HCT116 (cell line): ENCODE results near the gene NT5C1B. TPM values are rescaled to one million over a fixed set of nuclear protein-coding genes. Genes with fewer than 3 reads are reported as not detected.

Source experiments
- ATAC-seq: fragments of 200-7000 bp; cut with Tn5 transposase; 2 replicates; pipeline ENCODE4 v1.9.1; 2020; ENCODE audit warnings: mild to moderate bottlenecking, moderate library complexity
- BruUV-seq: library from RNA; stranded (reverse); fragments of 400-500 nt; replicated peaks from 2 replicates; lab custom pipeline; 2021; lab: Mats Ljungman, UMichigan
- CTCF ChIA-PET: fragments of 300-600 bp; sonication (Branson Sonifier 250); formaldehyde crosslinking; loops from one replicate; lab custom pipeline; 2021; ENCODE audit warnings: antibody characterized with exemption; lab: Charles Lee
- POLR2A ChIA-PET: fragments of 300-600, 350-600 bp; sonication (Branson Sonifier 250); formaldehyde crosslinking; loops from one replicate; lab custom pipeline; 2021; ENCODE audit warnings: antibody characterized with exemption; lab: Charles Lee
- RAD21 ChIA-PET, 2 experiments: fragments of 300-600 bp; sonication (Branson Sonifier 250); formaldehyde crosslinking; loops; one replicate each; lab custom pipeline; 2023; ENCODE audit warnings: low total read pairs in 2 of 2; ENCODE audit not compliant: uncharacterized antibody in 2 of 2, unreplicated experiment in 2 of 2, low non-redundant PET in 1 of 2; lab: Charles Lee
- DNase-seq: peaks from one replicate; pipeline ENCODE4 v3.0.0-alpha.2; 2010; ENCODE audit warnings: low read depth, low spot score
- H2AFZ ChIP-seq: fragments of 200-600 bp; shearing (Covaris generic), sonication (generic); 2 replicates; pipeline ENCODE4 v1.6.1; 2017; ENCODE audit warnings: low read depth, mixed run types, mixed read lengths, antibody characterized with exemption, low read length; ENCODE audit not compliant: poor library complexity, severe bottlenecking
- H3K27ac ChIP-seq: 2 replicates; pipeline ENCODE4 v1.5.1; 2012; ENCODE audit warnings: low read depth, low read length
- H3K27me3 ChIP-seq: fragments of 200-600 bp; sonication (generic); 2 replicates; pipeline ENCODE4 v1.6.1; 2016; ENCODE audit warnings: mixed run types, low read length, mixed read lengths; ENCODE audit not compliant: insufficient read depth
- H3K36me3 ChIP-seq, 2 experiments: fragments of 200-500 bp in 1 of 2; fragments of 200-600 bp in 1 of 2; sonication (Bioruptor generic) in 1 of 2; sonication (generic) in 1 of 2; 2 replicates each; pipeline versions ENCODE4 v1.5.1 to v1.6.1; 2014 to 2016; ENCODE audit warnings: low read length in 2 of 2, inconsistent platforms in 1 of 2, mixed read lengths in 1 of 2, mixed run types in 1 of 2; ENCODE audit not compliant: insufficient read depth in 2 of 2, control insufficient read depth in 1 of 2
- H3K4me1 ChIP-seq, 2 experiments: fragments of 200-600 bp in 1 of 2; sonication (generic) in 1 of 2; 2 replicates each; pipeline versions ENCODE4 v1.5.1 to v1.6.1; 2012 to 2017; ENCODE audit warnings: low read length in 2 of 2, inconsistent platforms in 1 of 2, mild to moderate bottlenecking in 1 of 2, mixed read lengths in 1 of 2, mixed run types in 1 of 2, moderate library complexity in 1 of 2; ENCODE audit not compliant: insufficient read depth in 2 of 2, control insufficient read depth in 1 of 2
- H3K4me2 ChIP-seq: fragments of 200-600 bp; sonication (generic); 2 replicates; pipeline ENCODE4 v1.6.1; 2017; ENCODE audit warnings: mixed run types, low read length, mixed read lengths
- H3K4me3 ChIP-seq, 2 experiments: fragments of 200-600 bp in 1 of 2; sonication (generic) in 1 of 2; replicated peaks in 1 of 2; 2 replicates each; pipeline ENCODE4 v1.5.1; 2011 to 2016; ENCODE audit warnings: low read length in 2 of 2, control low read depth in 1 of 2, low read depth in 1 of 2, mild to moderate bottlenecking in 1 of 2, mixed read lengths in 1 of 2, mixed run types in 1 of 2
- H3K79me2 ChIP-seq: fragments of 200-600 bp; sonication (generic); 2 replicates; pipeline ENCODE4 v1.6.1; 2017; ENCODE audit warnings: mild to moderate bottlenecking, mixed run types, low read length, moderate library complexity, mixed read lengths; ENCODE audit not compliant: insufficient read depth
- H3K9ac ChIP-seq: fragments of 200-600 bp; sonication (generic); 2 replicates; pipeline ENCODE4 v1.6.1; 2016; ENCODE audit warnings: low read length, mixed read lengths
- H3K9me2 ChIP-seq: fragments of 200-600 bp; sonication (generic), shearing (Covaris generic); 2 replicates; pipeline ENCODE4 v1.6.1; 2017; ENCODE audit warnings: mixed run types, mild to moderate bottlenecking, moderate library complexity; ENCODE audit not compliant: insufficient read depth
- H3K9me3 ChIP-seq, 2 experiments: fragments of 200-500 bp in 1 of 2; fragments of 200-600 bp in 1 of 2; sonication (Bioruptor generic) in 1 of 2; sonication (generic) in 1 of 2; 2 replicates each; pipeline ENCODE4 v1.6.1; 2014 to 2017; ENCODE audit warnings: low read length in 2 of 2, mixed read lengths in 2 of 2, inconsistent platforms in 1 of 2, low read depth in 1 of 2, mild to moderate bottlenecking in 1 of 2, mixed run types in 1 of 2, moderate library complexity in 1 of 2; ENCODE audit not compliant: control insufficient read depth in 1 of 2, insufficient read depth in 1 of 2
- H4K20me1 ChIP-seq: fragments of 200-600 bp; sonication (generic), shearing (Covaris generic); 2 replicates; pipeline ENCODE4 v1.6.1; 2017; ENCODE audit warnings: mixed run types, mild to moderate bottlenecking, moderate library complexity; ENCODE audit not compliant: insufficient read depth
- CBX3 ChIP-seq: IDR thresholded peaks from 2 replicates; pipeline ENCODE4 v1.6.1; 2012; ENCODE audit warnings: low read depth
- ELF1 ChIP-seq: IDR thresholded peaks from 2 replicates; pipeline ENCODE4 v1.6.1; 2012; ENCODE audit warnings: low read depth, borderline replicate concordance
- EZH2 ChIP-seq: fragments of 200-600 bp; sonication (generic); IDR thresholded peaks from 2 replicates; pipeline ENCODE4 v1.6.1; 2017; ENCODE audit warnings: antibody characterized with exemption, mixed run types
- EZH2phosphoT487 ChIP-seq: fragments of 200-600 bp; IDR thresholded peaks from 2 replicates; pipeline ENCODE4 v1.6.1; 2018; ENCODE audit warnings: antibody characterized with exemption, borderline replicate concordance
- FOSL1 ChIP-seq: IDR thresholded peaks from 2 replicates; pipeline ENCODE4 v1.6.1; 2012; ENCODE audit warnings: low read depth
- JUND ChIP-seq: IDR thresholded peaks from 2 replicates; pipeline ENCODE4 v1.6.1; 2012
- POLR2A ChIP-seq: IDR thresholded peaks from 2 replicates; pipeline ENCODE4 v1.7.0; 2011; ENCODE audit warnings: borderline replicate concordance; ENCODE audit not compliant: insufficient read depth, insufficient read length; ENCODE audit errors: extremely low read depth
- POLR2AphosphoS5 ChIP-seq: IDR thresholded peaks from 2 replicates; pipeline ENCODE4 v1.6.1; 2011; ENCODE audit warnings: mild to moderate bottlenecking, low read depth, low read length, moderate library complexity
- RAD21 ChIP-seq: IDR thresholded peaks from 2 replicates; pipeline ENCODE4 v1.6.1; 2012; ENCODE audit warnings: low read depth, mild to moderate bottlenecking
- SP1 ChIP-seq: IDR thresholded peaks from 2 replicates; pipeline ENCODE4 v1.6.1; 2012; ENCODE audit warnings: low read depth
- ZFX ChIP-seq: fragments of 450-650 bp; IDR thresholded peaks from 2 replicates; pipeline ENCODE4 v1.6.1; 2017
- intact Hi-C: fragments of 100-400 bp; cut with micrococcal nuclease; formaldehyde crosslinking; loops from 2 replicates; pipeline ENCODE4 v1.10.0; 2022
- total RNA-seq: library from RNA; stranded (reverse); gene quantifications from one replicate; pipeline ENCODE4 v1.2.1, GENCODE V29; 2021; ENCODE audit not compliant: unreplicated experiment
- TF ChIP-seq, protein P1 (sequence below): IDR thresholded peaks from 2 replicates; pipeline ENCODE4 v1.6.1; 2012
- TF ChIP-seq, protein P2 (sequence below): IDR thresholded peaks from 2 replicates; pipeline ENCODE4 v1.6.1; 2012; ENCODE audit warnings: low read depth
- TF ChIP-seq, protein P3 (sequence below): IDR thresholded peaks from 2 replicates; pipeline ENCODE4 v1.6.1; 2011; ENCODE audit warnings: mild to moderate bottlenecking, low read length, moderate library complexity; ENCODE audit not compliant: insufficient replicate concordance; ENCODE audit errors: extremely low read depth
- TF ChIP-seq, protein P4 (sequence below), 3 experiments: fragments of 200-600 bp in 1 of 3; sonication (generic) in 1 of 3; IDR thresholded peaks in 2 of 3; conservative IDR thresholded peaks in 1 of 3; 2 replicates each; pipeline ENCODE4 v1.5.1; 2012 to 2017; ENCODE audit warnings: low read depth in 2 of 3, low read length in 2 of 3, antibody characterized with exemption in 1 of 3, borderline replicate concordance in 1 of 3, control low read depth in 1 of 3, mild to moderate bottlenecking in 1 of 3, mixed read lengths in 1 of 3, mixed run types in 1 of 3, moderate library complexity in 1 of 3; ENCODE audit not compliant: insufficient read depth in 1 of 3

Gene NT5C1B
- total RNA-seq, 1 experiment from 2014 or later: not detected

- DNase-seq (no peak), ATAC-seq (no peak)
- Histone ChIP-seq H2AFZ (no peak overlapping the region), H3K27me3 (no peaks in the 10 kb centered on the region), H3K4me2 (no peak overlapping the region), H3K4me1 (no peaks in the 10 kb centered on the region), H3K9me3 (no peaks in the 10 kb centered on the region), H3K4me3 (no peak overlapping the region), H3K9ac (no peak overlapping the region), H3K36me3 (no peaks in the 10 kb centered on the region), H3K9me2 (no peaks in the 10 kb centered on the region), H3K27ac (no peak overlapping the region), H4K20me1 (no peaks in the 10 kb centered on the region), H3K79me2 (no peaks in the 10 kb centered on the region)
- BruUV-seq: no TSS peak
- no peak for TF ChIP-seq SP1
- no peak for TF ChIP-seq RAD21
- no peak for TF ChIP-seq FOSL1
- no peak for TF ChIP-seq CBX3
- no peak for TF ChIP-seq EZH2phosphoT487
- intact Hi-C loops: no loop called here
- ChIA-PET RAD21 (no interaction called here), POLR2A (no interaction called here), CTCF (no interaction called here)
These were observed 45.2 kb downstream of the NT5C1B start for GRCh38 chr2:18544171-18544570.

DNA sequence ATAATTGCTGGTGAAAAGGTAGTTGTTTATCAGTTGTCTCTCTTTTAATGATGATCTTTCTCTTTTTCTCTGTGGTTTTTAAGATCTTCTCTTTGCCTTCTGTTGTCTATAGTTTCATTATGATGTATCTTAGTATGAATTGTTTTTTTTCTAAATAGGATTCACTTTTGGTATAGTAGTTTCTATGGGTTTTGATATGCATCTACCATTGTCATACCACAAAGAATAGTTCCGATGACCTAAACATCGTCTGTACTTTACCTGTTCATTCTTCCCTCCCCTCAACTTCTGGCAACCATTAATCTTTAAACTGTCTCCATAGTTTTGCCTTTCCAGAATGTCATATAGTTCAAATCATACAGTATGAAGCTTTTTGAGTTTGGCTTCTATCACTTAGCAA lies 48.5 kb downstream of the NT5C1B start:
- Histone ChIP-seq H3K9ac (no peak overlapping the region), H3K36me3 (no peaks in the 10 kb centered on the region), H3K4me2 (no peak overlapping the region), H3K27me3 (no peaks in the 10 kb centered on the region), H3K27ac (no peak overlapping the region), H2AFZ (no peak overlapping the region), H3K79me2 (no peaks in the 10 kb centered on the region), H4K20me1 (no peaks in the 10 kb centered on the region), H3K4me3 (no peak overlapping the region), H3K9me3 (no peaks in the 10 kb centered on the region), H3K9me2 (no peaks in the 10 kb centered on the region), H3K4me1 (no peaks in the 10 kb centered on the region)
- DNase-seq (no peak), ATAC-seq (no peak)
- ChIA-PET CTCF (no interaction called here), POLR2A (no interaction called here), RAD21 (no interaction called here)
- no TSS peak for BruUV-seq
- intact Hi-C loops: no loop called here
- no peak for TF ChIP-seq ELF1
- no peak for TF ChIP-seq CBX3
- TF ChIP-seq POLR2A: no peak
- no peak for TF ChIP-seq POLR2AphosphoS5
- TF ChIP-seq ZFX: no peak
- TF ChIP-seq, protein P1, sequence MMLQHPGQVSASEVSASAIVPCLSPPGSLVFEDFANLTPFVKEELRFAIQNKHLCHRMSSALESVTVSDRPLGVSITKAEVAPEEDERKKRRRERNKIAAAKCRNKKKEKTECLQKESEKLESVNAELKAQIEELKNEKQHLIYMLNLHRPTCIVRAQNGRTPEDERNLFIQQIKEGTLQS: no peak
- TF ChIP-seq, protein P2, sequence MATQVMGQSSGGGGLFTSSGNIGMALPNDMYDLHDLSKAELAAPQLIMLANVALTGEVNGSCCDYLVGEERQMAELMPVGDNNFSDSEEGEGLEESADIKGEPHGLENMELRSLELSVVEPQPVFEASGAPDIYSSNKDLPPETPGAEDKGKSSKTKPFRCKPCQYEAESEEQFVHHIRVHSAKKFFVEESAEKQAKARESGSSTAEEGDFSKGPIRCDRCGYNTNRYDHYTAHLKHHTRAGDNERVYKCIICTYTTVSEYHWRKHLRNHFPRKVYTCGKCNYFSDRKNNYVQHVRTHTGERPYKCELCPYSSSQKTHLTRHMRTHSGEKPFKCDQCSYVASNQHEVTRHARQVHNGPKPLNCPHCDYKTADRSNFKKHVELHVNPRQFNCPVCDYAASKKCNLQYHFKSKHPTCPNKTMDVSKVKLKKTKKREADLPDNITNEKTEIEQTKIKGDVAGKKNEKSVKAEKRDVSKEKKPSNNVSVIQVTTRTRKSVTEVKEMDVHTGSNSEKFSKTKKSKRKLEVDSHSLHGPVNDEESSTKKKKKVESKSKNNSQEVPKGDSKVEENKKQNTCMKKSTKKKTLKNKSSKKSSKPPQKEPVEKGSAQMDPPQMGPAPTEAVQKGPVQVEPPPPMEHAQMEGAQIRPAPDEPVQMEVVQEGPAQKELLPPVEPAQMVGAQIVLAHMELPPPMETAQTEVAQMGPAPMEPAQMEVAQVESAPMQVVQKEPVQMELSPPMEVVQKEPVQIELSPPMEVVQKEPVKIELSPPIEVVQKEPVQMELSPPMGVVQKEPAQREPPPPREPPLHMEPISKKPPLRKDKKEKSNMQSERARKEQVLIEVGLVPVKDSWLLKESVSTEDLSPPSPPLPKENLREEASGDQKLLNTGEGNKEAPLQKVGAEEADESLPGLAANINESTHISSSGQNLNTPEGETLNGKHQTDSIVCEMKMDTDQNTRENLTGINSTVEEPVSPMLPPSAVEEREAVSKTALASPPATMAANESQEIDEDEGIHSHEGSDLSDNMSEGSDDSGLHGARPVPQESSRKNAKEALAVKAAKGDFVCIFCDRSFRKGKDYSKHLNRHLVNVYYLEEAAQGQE: no peak
- TF ChIP-seq, protein P3, sequence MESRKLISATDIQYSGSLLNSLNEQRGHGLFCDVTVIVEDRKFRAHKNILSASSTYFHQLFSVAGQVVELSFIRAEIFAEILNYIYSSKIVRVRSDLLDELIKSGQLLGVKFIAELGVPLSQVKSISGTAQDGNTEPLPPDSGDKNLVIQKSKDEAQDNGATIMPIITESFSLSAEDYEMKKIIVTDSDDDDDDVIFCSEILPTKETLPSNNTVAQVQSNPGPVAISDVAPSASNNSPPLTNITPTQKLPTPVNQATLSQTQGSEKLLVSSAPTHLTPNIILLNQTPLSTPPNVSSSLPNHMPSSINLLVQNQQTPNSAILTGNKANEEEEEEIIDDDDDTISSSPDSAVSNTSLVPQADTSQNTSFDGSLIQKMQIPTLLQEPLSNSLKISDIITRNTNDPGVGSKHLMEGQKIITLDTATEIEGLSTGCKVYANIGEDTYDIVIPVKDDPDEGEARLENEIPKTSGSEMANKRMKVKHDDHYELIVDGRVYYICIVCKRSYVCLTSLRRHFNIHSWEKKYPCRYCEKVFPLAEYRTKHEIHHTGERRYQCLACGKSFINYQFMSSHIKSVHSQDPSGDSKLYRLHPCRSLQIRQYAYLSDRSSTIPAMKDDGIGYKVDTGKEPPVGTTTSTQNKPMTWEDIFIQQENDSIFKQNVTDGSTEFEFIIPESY: no peak
- no peak for TF ChIP-seq JUND
- no peak for TF ChIP-seq RAD21
- TF ChIP-seq, protein P4, sequence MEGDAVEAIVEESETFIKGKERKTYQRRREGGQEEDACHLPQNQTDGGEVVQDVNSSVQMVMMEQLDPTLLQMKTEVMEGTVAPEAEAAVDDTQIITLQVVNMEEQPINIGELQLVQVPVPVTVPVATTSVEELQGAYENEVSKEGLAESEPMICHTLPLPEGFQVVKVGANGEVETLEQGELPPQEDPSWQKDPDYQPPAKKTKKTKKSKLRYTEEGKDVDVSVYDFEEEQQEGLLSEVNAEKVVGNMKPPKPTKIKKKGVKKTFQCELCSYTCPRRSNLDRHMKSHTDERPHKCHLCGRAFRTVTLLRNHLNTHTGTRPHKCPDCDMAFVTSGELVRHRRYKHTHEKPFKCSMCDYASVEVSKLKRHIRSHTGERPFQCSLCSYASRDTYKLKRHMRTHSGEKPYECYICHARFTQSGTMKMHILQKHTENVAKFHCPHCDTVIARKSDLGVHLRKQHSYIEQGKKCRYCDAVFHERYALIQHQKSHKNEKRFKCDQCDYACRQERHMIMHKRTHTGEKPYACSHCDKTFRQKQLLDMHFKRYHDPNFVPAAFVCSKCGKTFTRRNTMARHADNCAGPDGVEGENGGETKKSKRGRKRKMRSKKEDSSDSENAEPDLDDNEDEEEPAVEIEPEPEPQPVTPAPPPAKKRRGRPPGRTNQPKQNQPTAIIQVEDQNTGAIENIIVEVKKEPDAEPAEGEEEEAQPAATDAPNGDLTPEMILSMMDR (IDR thresholded peaks at IDR 0.05 in 2 of 3, conservative IDR thresholded peaks at IDR 0.05 in 1 of 3; ENCODE audit: borderline replicate concordance in 1 of 3, insufficient read depth in 1 of 3, low read depth in 2 of 3, low read length in 2 of 3): no peak
- TF ChIP-seq EZH2: no peak
